NCI-H446 treated with DMSO at 0.1 percent for 48 hours (cell line): ENCODE data around the gene RHOB.
"Not testable (repeated sequence)": the region's sequence is repeated elsewhere in the genome, so short reads cannot be mapped to it uniquely, and the experiment has no call there.

ENCODE experiments used
- DNase-seq: peaks from one replicate; lab custom pipeline; 2025; lab: John Stamatoyannopoulos, UW

Gene RHOB

DNA sequence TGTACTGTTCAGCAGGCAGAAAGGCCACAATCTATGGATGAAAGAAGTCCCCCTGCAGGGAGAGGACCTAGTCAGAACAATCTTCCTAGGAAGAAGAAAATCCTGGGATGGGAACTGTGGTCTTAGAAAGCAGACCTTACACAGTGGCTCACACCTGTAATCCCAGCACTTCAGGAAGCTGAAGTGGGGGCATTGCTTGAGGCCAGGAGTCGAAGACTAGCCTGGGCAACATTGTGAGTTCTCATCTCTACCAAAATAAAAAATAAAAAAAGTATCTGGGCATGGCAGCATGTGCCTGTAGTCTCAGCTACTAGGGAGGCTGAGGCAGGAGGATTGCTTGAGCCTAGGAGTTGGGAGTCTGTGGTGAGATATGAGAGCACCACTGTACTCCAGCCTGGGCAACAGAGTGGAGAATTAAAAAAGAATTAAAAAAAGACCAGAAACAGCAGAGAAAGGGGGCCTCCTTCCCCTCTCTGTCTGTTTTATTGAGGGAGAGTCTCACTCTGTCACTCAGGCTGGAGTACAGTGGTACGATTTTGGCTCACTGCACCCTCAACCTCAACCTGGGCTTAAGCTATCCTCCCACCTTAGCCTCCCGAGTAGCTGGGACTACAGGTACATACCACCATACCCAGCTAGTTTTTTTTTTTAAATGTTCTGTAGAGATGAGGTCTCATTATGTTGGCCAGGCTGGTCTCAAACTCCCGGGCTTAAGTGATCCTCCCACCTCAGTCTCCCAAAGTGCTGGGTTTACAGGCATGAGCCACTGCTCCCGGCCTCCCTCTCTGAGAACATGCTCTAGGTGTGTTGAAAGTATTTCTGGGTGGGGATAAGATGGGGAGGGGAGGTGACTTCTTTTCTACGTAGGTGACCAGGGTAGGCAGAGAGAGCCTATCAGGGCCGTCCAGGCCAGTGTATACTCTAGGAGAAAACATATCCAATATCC, 7.4 kb downstream of the RHOB start:
- DNase-seq = no peak

DNA sequence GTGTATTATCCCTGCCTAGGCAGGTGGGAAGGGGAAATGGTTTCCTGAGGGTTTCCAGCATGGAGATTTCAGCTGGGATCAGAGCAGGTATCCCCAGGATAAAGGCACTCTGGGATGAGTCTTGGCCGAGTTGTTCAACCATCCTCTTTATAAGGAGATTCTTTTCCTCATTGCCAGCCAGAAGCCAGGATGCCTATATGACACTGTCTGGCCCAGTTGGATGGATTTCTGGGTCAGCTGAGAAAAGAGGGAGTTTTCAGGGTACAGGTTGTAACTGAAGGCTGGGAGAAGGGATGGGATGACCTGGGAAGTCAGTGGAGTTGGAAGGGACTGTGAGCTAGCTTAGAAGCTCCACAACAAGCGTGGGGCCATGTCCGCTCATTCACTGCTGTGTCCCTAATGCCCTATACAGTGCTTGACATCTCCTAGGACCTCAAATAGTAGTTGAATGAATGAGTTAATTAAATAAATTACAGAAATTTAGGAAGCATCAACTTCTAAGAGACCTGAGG, 8.3 kb downstream of the RHOB start:
- DNase-seq = no peak

DNA sequence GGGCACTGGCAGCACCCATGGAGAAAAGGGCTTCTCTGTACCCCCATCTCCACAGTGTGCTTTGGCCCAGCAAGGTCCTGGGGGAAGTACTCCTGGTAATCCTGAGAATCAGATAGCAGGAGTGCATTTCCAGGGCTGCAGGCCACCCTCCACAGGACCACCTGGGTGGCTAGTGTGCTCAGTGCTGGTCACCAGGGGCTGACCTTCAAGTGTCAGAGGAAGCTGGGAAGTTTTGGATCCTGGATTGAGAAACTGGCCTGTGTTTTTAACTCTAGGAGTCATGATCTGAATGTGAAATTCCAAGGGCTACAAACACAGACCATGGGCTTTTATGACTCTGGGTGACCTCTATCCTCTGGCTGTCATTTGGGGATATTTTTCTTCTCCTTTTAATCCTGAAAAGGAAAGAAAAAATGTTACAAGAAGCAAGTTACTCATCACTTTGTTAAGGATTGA, 9.3 kb downstream of the RHOB start:
- no peak for DNase-seq

DNA sequence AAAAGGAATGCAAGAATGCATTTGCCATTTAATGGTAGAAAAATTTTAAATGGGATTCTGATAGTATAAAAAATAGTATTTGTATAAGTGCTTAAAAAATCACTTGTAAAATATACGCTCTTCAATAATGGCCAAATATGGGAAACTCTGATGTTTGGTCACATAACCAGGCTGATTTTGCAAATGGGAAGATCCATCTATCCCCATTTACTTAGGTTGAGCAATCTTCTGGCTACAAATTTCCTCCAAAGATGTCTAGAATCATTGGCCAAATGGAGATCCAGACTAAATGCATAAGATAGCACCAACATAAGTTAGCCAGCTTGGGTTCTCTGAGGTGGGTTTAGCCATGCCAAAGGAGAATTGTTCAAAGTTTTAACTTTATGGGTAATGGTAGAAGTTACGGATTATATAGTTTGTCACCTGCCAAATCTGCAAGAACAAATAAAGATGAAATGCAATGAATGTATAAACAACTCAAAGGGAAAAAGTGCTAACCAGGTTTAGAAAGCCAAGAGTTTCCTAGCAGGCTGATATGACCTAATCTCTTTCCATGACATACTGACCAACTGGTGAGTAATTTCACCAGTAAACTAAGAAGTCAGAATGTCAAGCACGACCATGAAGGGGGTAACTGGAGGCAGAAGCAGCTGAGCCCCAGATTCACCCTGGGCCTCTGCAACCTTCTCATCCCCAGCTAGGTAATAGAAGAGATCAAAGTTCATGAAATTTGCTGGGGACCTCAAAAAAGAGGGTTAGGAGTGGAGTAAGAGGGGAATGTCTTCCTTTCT, 10.0 kb downstream of the RHOB start:
- DNase-seq = no peak

DNA sequence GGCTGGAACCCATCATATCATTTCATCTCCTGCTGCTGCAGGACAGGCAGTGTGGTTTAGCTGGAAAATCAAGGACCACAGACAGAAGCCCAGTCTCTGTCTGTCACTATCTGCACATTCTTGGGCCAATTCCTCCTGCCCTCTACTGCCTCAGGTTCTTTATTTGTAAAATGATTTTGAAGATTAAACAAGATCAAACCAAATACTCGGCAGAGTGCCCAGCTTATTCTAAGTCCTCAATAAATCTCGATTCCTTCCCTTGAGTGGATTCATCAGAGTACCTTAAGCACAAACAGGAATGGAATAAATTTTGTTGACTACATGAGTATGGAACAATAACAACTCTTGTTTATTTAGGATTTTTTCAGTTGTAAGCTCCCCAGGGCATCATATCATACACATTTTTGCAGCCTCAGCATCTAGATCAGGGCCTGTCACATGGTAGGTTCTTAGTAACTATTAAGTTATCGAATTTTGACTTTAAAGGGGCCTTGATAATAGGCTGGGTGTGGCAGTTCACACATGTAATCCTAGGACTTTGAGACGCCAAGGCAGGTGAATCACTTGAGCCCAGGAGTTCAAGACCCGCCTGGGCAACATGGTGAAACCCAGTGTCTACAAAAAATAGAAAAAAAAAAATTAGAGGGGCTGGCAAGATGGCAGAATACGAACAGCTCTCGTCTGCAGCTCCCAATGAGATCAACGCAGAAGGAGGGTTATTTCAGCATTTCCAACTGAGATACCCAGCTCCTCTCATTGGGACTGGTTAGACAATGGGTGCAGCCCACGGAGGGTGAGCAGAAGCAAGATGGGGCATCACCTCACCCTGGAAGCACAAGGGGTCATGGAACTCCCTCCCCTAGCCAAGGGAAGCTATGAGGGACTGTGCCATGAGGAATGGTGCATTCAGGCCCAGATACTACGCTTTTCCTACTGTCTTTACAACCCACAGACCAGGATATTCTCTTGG, 11.1 kb downstream of the RHOB start:
- no peak for DNase-seq

DNA sequence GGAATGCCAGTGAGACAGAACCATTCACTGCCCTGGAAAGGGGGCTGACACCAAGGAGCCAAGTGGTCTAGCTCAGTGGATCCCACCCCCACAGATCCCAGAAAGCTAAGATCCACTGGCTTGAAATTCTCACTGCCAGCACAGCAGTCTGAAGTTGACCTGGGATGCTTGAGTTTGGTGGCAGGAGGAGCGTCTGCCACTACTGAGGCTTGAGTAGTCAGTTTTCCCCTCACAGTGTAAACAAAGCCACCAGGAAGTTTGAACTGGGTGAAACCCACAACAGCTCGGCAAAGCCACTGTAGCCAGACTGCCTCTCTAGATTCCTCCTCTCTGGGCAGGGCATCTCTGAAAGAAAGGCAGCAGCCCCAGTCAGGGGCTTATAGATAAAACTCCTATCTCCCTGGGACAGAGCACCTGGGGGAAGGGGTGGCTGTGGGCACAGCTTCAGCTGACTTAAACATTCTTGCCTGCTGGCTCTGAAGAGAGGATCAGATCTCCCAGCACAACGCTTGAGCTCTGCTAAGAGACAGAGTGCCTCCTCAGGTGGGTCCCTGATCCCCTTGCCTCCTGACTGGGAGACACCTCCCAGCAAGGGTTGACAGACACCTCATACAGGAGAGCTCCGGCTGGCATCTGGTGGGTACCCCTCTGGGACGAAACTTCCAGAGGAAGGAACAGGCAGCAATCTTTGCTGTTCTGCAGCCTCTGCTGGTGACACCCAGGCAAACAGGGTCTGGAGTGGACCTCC, 12.0 kb downstream of the RHOB start:
- DNase-seq = not testable (repeated sequence)

DNA sequence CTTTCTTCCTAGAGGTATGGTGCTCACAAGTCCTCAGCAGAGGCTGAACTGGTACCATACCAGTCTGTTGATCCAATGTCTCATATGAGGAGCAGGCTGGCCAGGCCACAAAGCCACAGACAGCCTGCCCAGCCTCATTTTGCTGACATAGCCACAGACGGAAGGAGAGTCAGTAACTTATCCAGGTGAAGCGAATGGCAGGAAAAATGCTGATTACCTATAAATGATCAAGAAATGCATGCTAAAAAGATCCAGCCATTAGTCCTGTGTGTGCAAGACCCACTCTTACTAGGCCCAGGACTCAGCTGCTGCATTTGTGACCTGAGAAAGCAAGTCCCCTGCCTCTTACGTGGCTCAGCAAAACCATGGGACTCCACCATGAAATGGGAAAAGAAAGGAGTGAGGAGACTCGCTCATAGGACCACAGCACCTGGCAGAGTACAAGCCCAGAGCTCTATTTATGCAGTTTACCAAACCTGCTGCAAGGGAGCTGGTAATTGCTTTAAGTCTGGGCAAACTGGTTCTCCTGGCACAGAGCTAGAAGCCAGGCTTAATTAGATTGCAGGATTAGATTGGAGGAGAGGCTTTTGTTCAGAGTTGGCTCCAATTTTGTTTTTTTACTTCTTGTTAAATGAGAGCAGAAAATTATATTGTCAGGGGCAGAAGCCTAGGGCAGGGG, 19.0 kb downstream of the RHOB start:
- DNase-seq = peak; percentile 70

DNA sequence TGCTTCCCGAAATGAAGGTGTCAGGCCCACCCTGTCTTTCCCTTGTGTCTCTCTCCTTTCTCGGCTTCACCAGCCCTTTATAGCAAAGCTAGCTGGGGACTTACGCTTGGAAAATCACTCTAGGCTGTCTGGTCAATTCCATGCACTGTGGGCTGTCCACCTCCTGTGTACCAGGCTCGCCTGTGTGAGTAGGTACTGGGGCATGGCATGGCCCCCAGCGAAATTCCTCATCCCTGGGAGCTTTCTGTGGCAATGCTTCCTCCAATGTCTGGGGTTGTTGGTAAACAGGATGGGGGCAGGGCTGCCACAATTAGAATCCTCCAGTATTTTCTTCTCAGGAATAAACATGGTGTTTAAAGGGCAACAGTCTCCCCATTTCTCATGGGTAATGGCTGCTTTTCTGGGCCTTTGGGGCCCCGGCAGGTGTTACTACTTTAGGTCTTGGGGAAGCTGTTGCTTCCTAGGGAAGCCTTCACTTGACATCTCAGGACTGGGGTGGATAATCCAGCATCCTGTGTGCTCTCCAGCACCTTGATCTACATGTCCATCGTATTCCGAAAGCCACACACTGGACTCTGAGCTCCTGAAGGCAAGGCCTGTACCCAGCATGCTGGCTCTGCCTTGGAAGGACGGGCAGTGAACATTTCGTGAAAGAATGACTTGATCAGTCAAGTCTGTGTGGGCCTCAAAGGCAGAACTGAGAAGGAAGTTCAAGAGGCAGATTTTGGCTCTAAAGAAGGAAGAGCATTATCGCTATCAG, 21.1 kb downstream of the RHOB start:
- no peak for DNase-seq

DNA sequence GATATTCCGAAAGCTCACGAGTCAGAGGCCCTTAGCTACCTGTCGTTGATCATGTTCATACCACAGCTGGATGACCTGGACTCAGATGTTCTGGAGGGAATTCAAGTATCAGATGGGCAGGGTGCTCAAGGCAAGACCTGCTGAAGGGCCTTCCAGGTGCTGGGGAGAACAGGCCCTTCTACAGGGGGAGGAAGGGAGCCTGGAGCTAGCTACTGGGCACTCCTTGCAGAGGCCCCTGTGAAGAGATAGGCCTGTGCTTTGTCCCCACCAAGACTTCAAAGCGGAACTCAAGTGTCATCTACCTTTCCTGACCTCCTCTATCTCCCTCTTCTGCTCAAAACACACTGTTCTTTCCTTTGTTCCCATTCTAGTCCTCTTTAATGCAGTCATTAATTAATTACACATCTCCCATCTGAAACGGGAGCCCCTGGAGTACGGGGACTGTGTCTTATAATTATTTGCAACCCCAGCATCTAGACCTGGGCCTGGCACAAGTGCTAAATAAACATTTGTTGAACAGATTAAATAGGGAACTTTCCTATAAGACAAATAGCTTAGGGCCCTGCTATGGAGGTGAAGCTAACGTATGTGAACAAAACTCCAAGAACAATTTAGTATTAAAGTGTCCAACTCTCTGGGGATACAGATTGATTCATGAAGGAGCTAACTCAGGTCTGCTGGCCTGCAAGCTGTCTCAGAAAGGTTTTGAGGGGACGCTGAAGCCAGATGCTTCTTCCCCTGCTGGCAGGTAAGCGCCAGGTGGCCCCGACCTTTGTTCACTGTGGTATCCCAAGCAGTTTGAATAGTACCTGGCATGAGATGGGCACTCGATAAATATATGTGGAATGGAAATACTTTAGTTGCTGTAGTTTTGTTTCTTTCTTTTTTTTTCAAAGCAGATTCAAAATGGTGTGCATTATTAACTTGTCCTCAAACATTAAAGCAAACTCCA, 22.0 kb downstream of the RHOB start:
- DNase-seq = no peak

DNA sequence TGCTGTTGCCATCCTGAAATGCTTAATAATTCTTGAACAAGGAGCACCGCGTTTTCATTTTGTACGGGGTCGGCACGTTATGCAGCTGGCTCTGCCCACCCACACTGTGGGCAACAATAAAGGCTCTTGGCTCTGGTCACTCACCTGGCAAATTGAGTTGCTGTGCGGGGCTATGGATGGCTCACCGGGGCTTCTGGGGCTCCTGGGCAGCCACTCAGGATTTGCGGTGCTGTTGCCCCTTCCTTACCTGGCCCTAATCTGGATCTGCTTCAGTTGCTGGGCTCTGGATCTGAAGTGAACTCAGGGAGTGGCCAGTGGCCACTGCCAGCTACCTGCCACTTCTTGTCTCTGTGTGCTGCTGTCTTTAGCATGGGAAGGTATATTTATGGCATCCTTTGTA, 22.7 kb downstream of the RHOB start:
- DNase-seq = no peak

DNA sequence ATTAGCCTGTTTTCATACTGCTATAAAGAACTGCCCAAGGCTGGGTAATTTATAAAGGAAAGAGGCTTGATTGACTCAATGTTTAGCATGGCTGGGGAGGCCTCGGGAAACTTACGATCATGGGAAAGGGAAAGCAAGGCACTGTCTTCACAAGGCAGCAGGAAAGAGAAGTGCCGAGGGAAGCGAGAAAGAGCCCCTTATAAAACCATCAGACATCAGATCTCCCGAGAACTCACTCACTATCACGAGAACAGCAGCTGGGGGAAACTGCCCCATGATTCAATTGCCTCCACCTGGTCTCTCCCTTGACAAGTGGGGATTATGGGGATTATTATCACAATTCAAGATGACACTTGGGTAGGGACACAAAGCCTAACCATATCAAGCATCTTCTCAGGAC, 23.3 kb downstream of the RHOB start:
- DNase-seq = no peak

DNA sequence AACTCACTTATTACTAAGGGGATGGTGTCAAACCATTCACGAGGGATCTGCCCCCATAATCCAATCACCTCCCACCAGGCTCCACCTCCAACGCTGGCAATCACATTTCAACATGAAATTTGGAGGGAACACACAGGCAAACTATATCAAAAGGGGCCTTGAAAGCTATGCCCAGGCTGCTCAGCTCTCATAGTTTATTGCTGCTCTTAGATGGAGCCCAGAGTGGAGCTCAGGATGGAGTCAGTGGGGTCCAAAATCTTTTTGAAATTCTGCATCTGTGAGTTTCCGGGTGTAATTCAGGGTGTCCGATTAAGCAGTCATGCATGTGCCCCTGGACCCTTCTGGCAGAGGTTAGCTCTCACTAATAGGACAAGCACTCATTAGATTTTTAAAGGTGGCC, 24.3 kb downstream of the RHOB start:
- DNase-seq = no peak

DNA sequence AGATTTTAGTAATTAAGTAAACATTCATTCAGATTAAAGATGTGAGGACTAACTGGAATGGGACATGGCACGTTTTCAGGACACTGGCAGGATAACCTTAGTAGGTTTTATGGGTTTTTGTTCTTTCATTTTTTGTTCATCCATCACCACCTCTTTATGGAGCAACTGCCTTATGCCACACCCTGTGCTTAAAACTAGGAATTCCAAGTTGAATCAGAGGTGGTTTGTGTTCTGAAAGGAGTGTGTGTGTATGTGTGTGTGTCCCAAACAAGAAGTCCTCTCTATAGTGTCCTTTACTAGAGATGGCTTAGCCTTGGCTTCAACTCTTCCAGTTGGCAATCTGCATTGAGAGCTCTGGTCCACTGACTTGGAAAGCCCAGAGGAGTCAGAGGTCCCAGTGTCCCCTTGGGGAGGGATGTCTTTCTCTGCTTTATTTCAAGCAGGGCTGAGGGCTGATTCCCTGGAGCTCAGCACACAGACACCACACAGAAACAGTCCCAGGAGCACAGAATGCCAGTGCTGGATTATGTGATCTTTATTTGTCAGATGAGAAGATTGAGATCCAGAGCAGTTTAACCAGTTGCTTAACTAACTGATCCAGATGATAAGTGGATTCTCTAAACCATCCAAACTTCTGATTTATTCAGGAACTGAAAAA, 25.2 kb downstream of the RHOB start:
- no peak for DNase-seq

DNA sequence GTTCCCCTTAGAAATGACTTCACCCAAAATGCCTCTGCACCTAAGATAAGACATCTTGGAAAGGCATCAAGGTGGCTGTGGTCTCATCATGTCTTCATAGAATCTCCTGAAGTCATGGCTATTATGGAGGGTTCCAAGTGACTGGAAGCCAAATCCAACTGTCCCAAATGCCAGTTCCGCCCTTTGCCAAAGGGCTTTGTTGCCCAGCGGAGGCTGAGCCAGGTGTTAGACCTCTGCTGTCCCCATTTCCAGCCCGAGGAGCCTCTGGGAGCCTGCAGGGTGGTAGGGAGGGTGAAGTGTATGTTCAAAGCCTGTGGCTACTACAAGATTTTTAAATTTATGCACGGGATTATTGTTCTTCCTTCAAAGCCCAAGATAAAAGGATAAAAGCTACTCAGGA, 25.7 kb downstream of the RHOB start:
- DNase-seq = no peak

DNA sequence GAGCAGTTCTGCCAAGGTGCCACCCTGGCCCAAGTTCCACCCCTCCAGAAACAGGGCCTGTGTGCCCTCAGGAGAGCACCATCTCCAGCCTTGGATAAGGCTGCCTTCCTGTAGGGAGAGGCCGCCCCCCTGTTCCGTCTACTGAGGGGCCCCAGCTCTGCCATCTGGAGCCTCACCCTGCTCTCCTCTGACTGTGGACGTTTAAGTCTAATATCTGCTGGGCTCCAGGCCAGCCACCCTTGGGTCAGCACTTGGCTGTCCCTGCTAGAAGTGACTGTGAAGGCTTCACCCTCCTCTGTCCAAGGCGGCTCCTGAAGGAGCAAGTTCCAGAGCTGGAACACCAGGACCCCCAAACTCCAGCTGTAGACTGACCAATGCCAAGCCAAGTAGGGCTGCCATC, 26.3 kb downstream of the RHOB start:
- DNase-seq = no peak

DNA sequence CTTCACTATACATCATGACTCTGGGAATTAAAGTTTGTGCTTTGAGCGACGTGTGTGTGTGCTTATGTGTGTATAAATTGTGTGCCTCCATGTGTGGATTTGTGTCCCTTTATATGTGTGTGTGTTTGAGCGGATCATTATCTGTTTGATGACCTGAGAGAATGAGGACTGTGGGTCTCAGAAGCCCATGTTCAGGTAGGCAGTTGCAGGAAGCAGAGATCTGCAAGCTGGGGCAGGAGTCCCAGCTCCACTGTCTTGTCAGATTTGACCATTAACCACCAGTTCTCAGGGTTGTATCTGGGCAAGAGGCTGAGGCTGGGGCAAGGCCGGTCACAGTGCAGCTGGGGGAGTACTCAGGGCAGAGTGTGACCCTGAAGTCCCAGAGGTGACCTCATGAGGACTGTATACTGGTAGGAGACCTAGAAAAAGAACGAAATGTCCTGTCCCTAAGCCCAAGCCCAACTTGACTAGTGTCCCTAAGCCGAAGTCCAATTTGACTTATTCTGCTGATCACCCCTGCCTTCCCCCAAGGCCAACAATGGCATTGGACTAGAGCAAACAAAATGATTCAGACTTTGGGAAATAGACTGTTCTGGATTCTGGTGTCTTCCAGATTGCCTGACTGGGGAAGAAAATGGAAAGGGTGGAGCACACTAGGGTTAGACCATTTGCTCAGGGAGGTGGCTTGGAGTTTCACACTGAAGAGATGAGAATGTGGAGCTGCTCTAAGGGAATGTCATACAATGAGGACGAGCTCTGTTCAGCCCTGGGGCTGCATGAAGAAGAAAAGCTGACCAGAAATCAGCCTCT, 28.1 kb downstream of the RHOB start:
- no peak for DNase-seq

DNA sequence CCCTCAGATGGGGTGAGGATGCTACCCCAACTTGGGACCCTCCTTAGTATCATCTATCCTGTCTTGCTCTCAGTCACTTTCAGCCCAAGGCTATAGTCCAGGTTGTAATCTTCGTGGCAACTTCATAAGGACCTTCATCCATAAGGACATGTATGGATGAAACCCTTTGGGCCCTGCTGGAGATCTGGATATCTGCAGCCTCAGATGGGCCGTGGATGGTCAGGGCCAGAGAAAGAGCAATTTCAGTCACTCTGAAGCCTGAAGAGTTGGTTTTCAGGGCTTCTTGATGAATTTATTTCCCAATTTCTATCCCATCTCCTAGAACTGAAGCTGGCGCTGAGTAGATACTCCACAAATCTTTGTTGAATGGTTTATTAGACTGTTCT, 28.7 kb downstream of the RHOB start:
- no peak for DNase-seq
